Aorta (tissue), 5 donors: ENCODE measurements around the gene METAP1D. TPM values are rescaled to one million over a fixed set of nuclear protein-coding genes. Genes with fewer than 3 reads are reported as not detected.

Source experiments
- ATAC-seq: fragments of 200-7000 bp; cut with Tn5 transposase; one replicate; pipeline ENCODE4 v1.9.1; 2022; ENCODE audit warnings: moderate library complexity; ENCODE audit not compliant: low FRiP score
- DNase-seq, 2 donors: peaks; one replicate each; pipeline ENCODE4 v3.0.0-alpha.2; 2020
- H3K27ac ChIP-seq, 2 donors: one replicate each; pipeline ENCODE4 v1.5.1; 2013; ENCODE audit warnings: low read length in 2 of 2, mild to moderate bottlenecking in 2 of 2, moderate library complexity in 2 of 2, control low read depth in 1 of 2, inconsistent platforms in 1 of 2, low read depth in 1 of 2
- H3K27me3 ChIP-seq, 2 donors: one replicate each; pipeline ENCODE4 v1.6.1; 2013; ENCODE audit warnings: control low read depth in 1 of 2, low read length in 1 of 2, mild to moderate bottlenecking in 1 of 2, moderate library complexity in 1 of 2; ENCODE audit not compliant: insufficient read depth in 2 of 2, control insufficient read depth in 1 of 2
- H3K36me3 ChIP-seq, 2 donors: one replicate each; pipeline ENCODE4 v1.6.1; 2013; ENCODE audit warnings: control low read depth in 1 of 2, low read length in 1 of 2, mild to moderate bottlenecking in 1 of 2; ENCODE audit not compliant: insufficient read depth in 2 of 2, control insufficient read depth in 1 of 2
- H3K4me1 ChIP-seq, 2 donors: one replicate each; pipeline ENCODE4 v1.6.1; 2013; ENCODE audit warnings: low read length in 2 of 2, control low read depth in 1 of 2, mild to moderate bottlenecking in 1 of 2, moderate library complexity in 1 of 2; ENCODE audit not compliant: insufficient read depth in 2 of 2, control insufficient read depth in 1 of 2
- H3K4me3 ChIP-seq, 2 donors: one replicate each; pipeline ENCODE4 v1.5.1; 2013; ENCODE audit warnings: low read length in 2 of 2, control low read depth in 1 of 2, mild to moderate bottlenecking in 1 of 2
- H3K9me3 ChIP-seq: one replicate; pipeline ENCODE4 v1.6.1; 2013; ENCODE audit warnings: mild to moderate bottlenecking, low read length; ENCODE audit not compliant: control insufficient read depth
- WGBS, 2 donors: extraction: QIAGEN DNeasy Blood & Tissue Kit; methylation state at CpG; one replicate each; pipeline ENCODE4 v1.1.7; 2013; 5-methylcytosine and 5-hydroxymethylcytosine counted together
- intact Hi-C, 2 donors: fragments of 100-400 bp; cut with DNase I; formaldehyde crosslinking; loops; one replicate each; pipeline versions ENCODE4 v1.14.2 to v1.15.0; 2022
- polyA plus RNA-seq, 2 donors: library from polyadenylated mRNA; stranded (reverse); fragments of 200-250 nt; gene quantifications; one replicate each; pipeline ENCODE4 v1.2.3, GENCODE V29; 2013
- total RNA-seq, 2 donors: library from RNA; stranded (reverse); fragmentation: NEBNext Ultra II Directional; extraction: Animal tissue kit (Norgen Biotek cat#: 25700); gene quantifications; one replicate each; pipeline ENCODE4 v1.2.1, GENCODE V29; 2021
- donor health status: healthy with polysubstance abuse.
- donor health status: Bipolar disorder and iron deficiency.
- donor health status: DM: no; HTN: no; CAD: no.
- donor health status: DM: no; HTN: no; CAD: no.
- donor health status: DM: yes; HTN: yes; CAD: no.

The METAP1D gene
- total and polyA plus RNA-seq, 4 donors = 2.9 to 8.0 (median 4.2) TPM

GRCh38 chr2:171963198-171963597 lies 36.6 kb upstream of the METAP1D start:
- ATAC-seq (no peak), DNase-seq (no peak)
- intact Hi-C loops = no loop called here
- H3K4me3 ChIP-seq = no peak overlapping the region
- no peak overlapping the region for H3K27ac ChIP-seq
- H3K4me1 ChIP-seq = no peaks in the 10 kb centered on the region
- no peaks in the 10 kb centered on the region for H3K9me3 ChIP-seq
- H3K27me3 ChIP-seq = no peaks in the 10 kb centered on the region
- H3K36me3 ChIP-seq = no peaks in the 10 kb centered on the region
- WGBS, 2 donors = 98 to 99% methylated on average over 2 of the region's 2 CpGs

GRCh38 chr2:171964308-171964707 lies 35.4 kb upstream of the METAP1D start:
- 89 to 90% methylated on average over 2 of the region's 2 CpGs for WGBS, 2 donors
- no peak for ATAC-seq
- intact Hi-C loops = no loop called here

GRCh38 chr2:171965238-171965637 lies 34.5 kb upstream of the METAP1D start:
- intact Hi-C loops = no loop called here

More at GRCh38 chr2:171964308-171964707, 35.4 kb upstream of the METAP1D start:
- Histone ChIP-seq H3K9me3 (no peaks in the 10 kb centered on the region), H3K27ac (no peak overlapping the region), H3K4me3 (no peak overlapping the region), H3K36me3 (no peaks in the 10 kb centered on the region), H3K4me1 (no peaks in the 10 kb centered on the region), H3K27me3 (no peaks in the 10 kb centered on the region)
- no peak for DNase-seq

GRCh38 chr2:171965661-171966060 lies 34.1 kb upstream of the METAP1D start:
- Histone ChIP-seq H3K27ac (no peak overlapping the region), H3K9me3 (no peaks in the 10 kb centered on the region), H3K4me3 (no peak overlapping the region), H3K36me3 (no peaks in the 10 kb centered on the region), H3K4me1 (no peaks in the 10 kb centered on the region), H3K27me3 (no peaks in the 10 kb centered on the region)
- ATAC-seq (no peak), DNase-seq (no peak)
- WGBS, 2 donors = 95 to 96% methylated on average over 3 of the region's 3 CpGs
- intact Hi-C loops = no loop called here

More at GRCh38 chr2:171965238-171965637, 34.5 kb upstream of the METAP1D start:
- 90 to 92% methylated on average over 3 of the region's 3 CpGs for WGBS, 2 donors
- Histone ChIP-seq H3K4me3 (no peak overlapping the region), H3K9me3 (no peaks in the 10 kb centered on the region), H3K4me1 (no peaks in the 10 kb centered on the region), H3K27ac (no peak overlapping the region), H3K27me3 (no peaks in the 10 kb centered on the region), H3K36me3 (no peaks in the 10 kb centered on the region)
- DNase-seq (no peak), ATAC-seq (no peak)

GRCh38 chr2:171966235-171966634 lies 33.5 kb upstream of the METAP1D start:
- H3K4me1 ChIP-seq = no peaks in the 10 kb centered on the region
- ATAC-seq (no peak), DNase-seq (no peak)
- WGBS, 2 donors = 95 to 96% methylated on average over 8 of the region's 8 CpGs
- no peak overlapping the region for H3K27ac ChIP-seq
- intact Hi-C loops = no loop called here
- H3K27me3 ChIP-seq = no peaks in the 10 kb centered on the region
- no peak overlapping the region for H3K4me3 ChIP-seq
- no peaks in the 10 kb centered on the region for H3K36me3 ChIP-seq
- no peaks in the 10 kb centered on the region for H3K9me3 ChIP-seq

- ATAC-seq = no peak
- Histone ChIP-seq H3K27ac (no peak overlapping the region), H3K9me3 (no peaks in the 10 kb centered on the region), H3K4me3 (no peak overlapping the region), H3K4me1 (no peaks in the 10 kb centered on the region), H3K27me3 (no peaks in the 10 kb centered on the region), H3K36me3 (peaks cover 0 to under 1% of the 10 kb centered on the region in 2 donors)
- DNase-seq = no peak
- intact Hi-C loops = no loop called here
Measured at GRCh38 chr2:171966688-171967087, 33.1 kb upstream of the METAP1D start.

GRCh38 chr2:171968509-171968908 lies 31.2 kb upstream of the METAP1D start:
- no peak overlapping the region for H3K27ac ChIP-seq
- intact Hi-C loops = no loop called here
- H3K27me3 ChIP-seq = no peaks in the 10 kb centered on the region
- no peaks in the 10 kb centered on the region for H3K4me1 ChIP-seq
- DNase-seq = no peak
- peaks cover 0 to 3% of the 10 kb centered on the region in 2 donors for H3K36me3 ChIP-seq
- H3K9me3 ChIP-seq = no peaks in the 10 kb centered on the region
- ATAC-seq = no peak
- no peak overlapping the region for H3K4me3 ChIP-seq

- 97 to 100% methylated on average over 2 of the region's 2 CpGs for WGBS, 2 donors
- no peak for DNase-seq
- peaks cover 0 to 4% of the 10 kb centered on the region in 2 donors for H3K36me3 ChIP-seq
Measured at GRCh38 chr2:171972329-171972982, 27.3 kb upstream of the METAP1D start.

GRCh38 chr2:171979103-171979502 lies 20.6 kb upstream of the METAP1D start:
- DNase-seq = no peak
- no peak for ATAC-seq
- no peaks in the 10 kb centered on the region for H3K9me3 ChIP-seq
- no peak overlapping the region for H3K27ac ChIP-seq
- H3K36me3 ChIP-seq = peaks cover 0 to 3% of the 10 kb centered on the region in 2 donors
- no peak overlapping the region for H3K4me3 ChIP-seq
- intact Hi-C loops = no loop called here
- H3K4me1 ChIP-seq = no peaks in the 10 kb centered on the region
- 96 to 98% methylated on average over 4 of the region's 4 CpGs for WGBS, 2 donors
- no peaks in the 10 kb centered on the region for H3K27me3 ChIP-seq

More at GRCh38 chr2:171972329-171972982, 27.3 kb upstream of the METAP1D start:
- ATAC-seq = no peak
- no peaks in the 10 kb centered on the region for H3K4me1 ChIP-seq
- H3K4me3 ChIP-seq = no peak overlapping the region
- no peaks in the 10 kb centered on the region for H3K9me3 ChIP-seq
- intact Hi-C loops = no loop called here
- no peak overlapping the region for H3K27ac ChIP-seq
- no peaks in the 10 kb centered on the region for H3K27me3 ChIP-seq
